ENCODE results near the gene TGFBR3.
A peak's percentile ranks its signal among the peaks of the same experiment; 100 is the strongest.
"Not testable (repeated sequence)": the region's sequence is repeated elsewhere in the genome, so short reads cannot be mapped to it uniquely, and the experiment has no call there.

The TGFBR3 gene

GRCh38 chr1:91846007-91846638 lies 39.8 kb downstream of the TGFBR3 start:
- peak; percentile 91 for DNase-seq

DNA sequence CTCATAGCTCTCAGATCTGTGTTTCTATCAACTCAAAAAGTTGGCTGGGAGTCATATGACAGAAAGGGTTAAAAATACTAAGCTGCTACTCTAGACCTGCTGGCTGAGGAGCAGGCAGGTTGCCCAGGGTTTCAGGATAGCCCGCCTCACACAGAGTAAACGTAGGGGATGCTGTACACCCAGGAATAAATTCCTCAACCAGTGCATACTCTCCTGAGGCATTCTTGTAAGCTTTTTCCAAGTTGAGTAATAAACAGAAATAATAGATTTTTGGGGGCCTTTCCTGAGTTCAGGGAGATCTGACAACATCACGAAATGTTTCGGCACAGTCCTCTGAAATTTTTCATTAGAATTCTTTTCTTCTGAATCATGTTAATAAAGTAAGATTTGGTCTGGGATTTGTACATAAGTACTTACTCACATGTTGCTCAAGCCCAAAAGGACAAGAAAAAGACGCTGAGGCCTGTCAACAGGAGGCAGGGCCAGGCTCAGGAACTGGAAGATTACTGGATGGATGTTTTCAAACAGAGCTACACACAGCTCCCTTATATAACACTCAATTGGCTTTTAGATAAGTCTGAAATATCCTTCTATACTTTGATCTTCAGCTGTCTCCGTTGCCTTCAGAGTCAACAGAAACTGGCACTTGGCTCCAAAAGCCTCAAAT lies 41.0 kb downstream of the TGFBR3 start:
- DNase-seq, result peak; percentile 20

- DNase-seq, result no peak
Observed at GRCh38 chr1:91843843-91844242, 42.1 kb downstream of the TGFBR3 start.

DNA sequence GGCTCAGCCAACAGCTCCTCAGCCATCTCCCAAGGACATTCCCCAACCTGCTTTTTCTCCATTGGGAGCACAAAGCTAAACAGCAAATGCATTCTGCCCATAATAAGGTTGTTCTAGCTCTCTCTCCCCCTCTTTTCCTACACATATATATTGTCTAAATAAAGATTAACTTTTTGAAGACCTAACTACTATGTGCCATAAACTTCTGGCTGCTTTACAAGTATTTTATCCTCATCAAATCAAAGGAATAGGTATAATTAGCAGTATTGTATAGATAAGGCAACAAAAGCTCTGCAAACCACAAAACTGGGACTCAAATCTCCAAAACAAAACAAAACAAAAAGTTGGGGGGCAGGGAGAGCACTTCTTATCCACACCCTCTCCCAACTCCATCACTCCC lies 43.4 kb downstream of the TGFBR3 start:
- DNase-seq, result no peak

GRCh38 chr1:91842056-91842455 lies 43.9 kb downstream of the TGFBR3 start:
- no peak for DNase-seq

GRCh38 chr1:91840276-91840675 lies 45.7 kb downstream of the TGFBR3 start:
- DNase-seq, result not testable (repeated sequence)

DNA sequence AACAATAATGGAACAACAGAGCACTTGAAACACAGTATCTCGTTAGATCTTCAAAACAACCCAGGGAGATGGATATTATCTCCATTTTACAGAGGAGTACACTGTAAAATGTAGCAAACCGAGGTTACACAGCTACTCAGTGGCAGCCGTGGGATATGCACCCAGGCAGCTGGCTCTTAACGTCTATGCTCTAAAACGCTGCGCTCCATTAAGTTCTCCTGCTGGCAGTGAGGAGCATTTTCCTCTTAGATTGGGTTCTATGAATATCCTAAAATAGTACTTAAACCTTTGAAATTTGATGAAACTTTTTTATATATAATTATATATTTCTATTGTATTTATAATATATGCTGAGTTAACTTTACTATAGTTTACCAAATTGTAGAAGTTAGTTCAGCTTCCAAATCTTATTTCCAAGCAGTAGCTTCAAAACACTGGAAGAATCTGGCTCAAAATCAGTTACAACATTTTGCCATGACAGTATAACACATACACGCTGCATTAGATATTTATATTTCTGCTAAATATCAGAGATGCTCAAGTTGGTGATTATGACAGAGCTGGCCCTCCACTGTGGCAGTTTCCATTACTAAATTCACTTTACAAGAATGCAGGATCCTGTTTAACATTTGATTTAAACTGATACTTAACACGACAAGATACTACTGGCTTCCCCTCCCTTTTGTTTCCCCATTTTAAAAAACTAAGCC lies 49.5 kb downstream of the TGFBR3 start:
- no peak for DNase-seq

DNA sequence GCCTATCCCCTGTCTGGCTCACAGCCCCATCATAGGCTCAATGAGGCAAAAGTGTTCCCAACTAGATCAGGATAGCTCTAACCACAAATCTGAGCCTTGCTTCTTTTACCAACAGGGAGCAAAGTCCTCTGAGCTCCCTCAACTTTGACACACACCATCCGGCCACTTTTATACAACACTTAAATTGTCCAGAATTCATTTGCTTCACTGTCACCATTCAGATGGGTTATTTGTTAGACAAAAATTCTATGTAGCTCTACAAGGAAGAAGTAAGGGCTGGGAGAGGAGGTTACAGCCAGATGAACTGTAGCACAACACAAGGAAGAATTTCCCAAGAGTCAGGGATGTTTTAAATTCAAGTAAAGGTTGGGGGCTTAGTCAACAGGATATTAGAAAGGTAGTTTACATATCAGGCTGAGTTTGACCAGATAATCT lies 50.8 kb downstream of the TGFBR3 start:
- no peak for DNase-seq

GRCh38 chr1:91834549-91834948 lies 51.4 kb downstream of the TGFBR3 start:
- DNase-seq, result not testable (repeated sequence)

DNA sequence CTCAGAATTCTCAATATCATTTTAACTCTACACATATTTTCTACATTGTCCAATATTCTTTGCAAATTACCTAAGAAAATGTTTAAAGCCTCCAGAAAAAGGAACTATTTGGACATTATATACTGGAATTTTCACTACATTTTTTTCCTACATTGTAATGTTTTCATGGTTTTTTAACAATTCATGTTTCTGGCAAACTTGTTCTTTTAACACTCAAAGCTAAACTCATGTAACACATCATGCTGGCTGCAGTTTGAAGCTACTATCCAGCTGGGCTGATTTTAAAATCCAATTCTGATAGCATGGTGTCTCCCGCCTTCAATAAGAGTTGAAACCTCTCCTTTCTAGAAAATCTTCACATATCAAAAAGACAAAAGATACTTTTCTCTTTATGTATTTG lies 52.0 kb downstream of the TGFBR3 start:
- no peak for DNase-seq

DNA sequence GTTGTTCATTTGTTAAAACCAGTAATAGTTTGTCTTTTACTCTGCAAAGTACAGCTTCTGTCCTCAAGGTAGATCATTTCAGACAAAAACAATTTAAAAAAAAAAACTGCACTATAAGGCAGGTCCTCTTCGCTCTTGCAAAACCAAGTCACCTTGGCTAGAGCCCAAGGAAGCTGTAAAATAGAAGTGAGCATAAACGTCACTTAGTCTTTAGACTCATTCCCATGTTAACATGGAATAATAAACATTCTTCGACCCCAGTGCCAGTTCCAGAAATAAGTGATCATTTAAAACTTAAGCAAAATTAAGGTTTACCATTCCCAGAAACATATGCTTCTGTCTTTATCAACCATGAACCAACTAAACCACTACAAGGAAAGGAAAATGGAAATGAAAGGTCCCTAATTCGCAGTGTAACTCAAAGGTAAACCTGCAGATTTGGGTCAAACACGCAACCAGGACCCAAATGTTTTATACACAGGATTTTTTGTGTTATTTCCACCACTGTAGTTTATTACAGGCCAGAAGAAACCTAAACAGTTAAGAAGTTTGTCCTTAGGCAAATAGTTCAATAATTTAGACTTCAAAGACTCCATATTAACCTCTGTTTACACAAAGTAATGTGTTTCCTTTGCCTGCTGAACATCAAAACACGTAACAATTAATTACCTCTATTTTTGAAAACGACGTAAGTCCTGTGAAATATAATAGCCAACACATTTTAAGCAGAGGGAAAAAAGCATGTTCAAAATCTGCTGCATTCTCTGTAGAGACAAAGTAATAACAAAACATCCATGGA lies 54.6 kb downstream of the TGFBR3 start:
- DNase-seq, result no peak

- DNase-seq, result no peak
Observed at GRCh38 chr1:91830242-91831131, 55.5 kb downstream of the TGFBR3 start.

DNA sequence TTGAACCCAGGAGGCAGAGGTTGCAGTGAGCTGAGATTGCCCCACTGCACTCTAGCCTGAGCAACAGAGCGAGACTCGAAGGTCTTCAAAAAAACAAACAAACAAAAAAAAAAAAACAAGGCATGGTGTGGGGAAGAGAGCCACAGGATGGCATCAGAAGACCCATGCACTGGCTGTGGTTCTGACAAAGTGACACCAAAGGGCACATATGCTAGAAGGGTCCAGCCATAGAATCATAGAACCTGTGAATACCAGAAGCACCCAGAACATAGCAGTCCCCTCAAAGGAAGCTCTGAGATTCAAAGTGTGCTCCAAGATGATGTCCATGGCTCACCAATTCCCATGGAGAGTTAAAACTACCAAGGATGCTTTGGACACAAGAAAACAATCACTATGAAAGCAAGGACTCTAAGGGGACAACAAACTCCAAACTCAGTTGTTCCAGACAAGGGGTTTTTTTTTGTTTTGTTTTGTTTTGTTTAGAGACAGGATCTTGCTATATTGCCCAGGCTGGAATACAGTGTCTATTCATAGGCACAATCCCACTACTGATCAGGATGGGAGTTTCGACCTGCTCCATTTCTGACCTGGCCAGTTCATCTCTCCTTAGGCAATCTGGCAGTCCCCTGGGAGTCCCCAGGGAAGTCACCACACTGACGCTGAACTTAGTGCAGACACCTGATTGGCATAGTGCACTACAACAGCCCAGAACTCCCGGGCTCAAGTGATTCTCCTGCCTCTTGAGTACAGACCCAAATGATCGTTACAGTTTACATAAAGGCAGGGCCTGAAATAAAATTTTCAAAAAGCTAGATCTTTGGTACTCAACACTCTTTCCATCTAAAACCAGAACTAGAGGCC lies 56.4 kb downstream of the TGFBR3 start:
- DNase-seq, result no peak

- DNase-seq, result no peak
Observed at GRCh38 chr1:91828583-91829281, 57.2 kb downstream of the TGFBR3 start.

- no peak for DNase-seq
Observed at GRCh38 chr1:91827459-91828321, 58.3 kb downstream of the TGFBR3 start.

DNA sequence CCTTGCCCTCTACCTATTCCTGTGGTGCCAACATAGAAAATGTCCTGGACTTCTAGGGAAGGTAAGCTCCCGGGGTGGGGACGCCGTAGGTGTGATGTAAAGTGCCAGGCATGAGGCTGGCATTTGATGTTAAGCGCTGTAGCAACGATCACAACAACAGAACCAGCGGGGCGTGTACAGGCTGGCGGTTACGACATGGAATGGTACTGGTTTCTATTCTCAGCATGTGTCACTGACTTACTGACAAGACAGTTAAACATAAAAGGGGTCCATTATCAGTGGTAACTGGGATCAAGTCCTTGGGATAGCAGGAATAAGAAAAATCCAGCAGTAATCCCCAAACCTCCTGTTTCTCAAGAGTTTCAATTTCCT lies 58.9 kb downstream of the TGFBR3 start:
- no peak for DNase-seq

- no peak for DNase-seq
Observed at GRCh38 chr1:91826649-91827048, 59.3 kb downstream of the TGFBR3 start.

DNA sequence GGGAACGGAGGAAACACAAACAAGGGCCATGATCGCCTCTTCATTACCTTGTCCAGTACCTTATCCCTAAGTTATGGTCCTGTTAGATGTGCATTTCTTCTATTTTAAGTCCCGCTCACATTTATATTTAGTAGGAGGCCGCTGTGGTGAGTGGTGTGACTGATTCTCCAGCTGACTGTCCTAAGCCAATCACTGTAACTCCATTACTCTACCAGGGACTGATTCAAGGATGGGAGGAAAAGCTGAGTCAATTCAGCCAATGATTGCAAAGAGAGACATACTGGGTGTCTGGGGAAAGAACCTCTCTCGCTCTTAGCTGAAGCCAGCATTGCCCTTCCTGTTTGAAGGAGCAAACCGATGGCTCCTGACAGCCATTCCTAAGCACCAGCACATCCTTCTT lies 59.7 kb downstream of the TGFBR3 start:
- DNase-seq, result no peak

- DNase-seq, result no peak
Observed at GRCh38 chr1:91821126-91821868, 64.7 kb downstream of the TGFBR3 start.

All from NCI-H748 treated with DMSO at 0.1 percent for 48 hours (cell line).